ENCODE data around the gene TASP1.
"Not testable (repeated sequence)": the region's sequence is repeated elsewhere in the genome, so short reads cannot be mapped to it uniquely, and the experiment has no call there.

Gene TASP1

DNA sequence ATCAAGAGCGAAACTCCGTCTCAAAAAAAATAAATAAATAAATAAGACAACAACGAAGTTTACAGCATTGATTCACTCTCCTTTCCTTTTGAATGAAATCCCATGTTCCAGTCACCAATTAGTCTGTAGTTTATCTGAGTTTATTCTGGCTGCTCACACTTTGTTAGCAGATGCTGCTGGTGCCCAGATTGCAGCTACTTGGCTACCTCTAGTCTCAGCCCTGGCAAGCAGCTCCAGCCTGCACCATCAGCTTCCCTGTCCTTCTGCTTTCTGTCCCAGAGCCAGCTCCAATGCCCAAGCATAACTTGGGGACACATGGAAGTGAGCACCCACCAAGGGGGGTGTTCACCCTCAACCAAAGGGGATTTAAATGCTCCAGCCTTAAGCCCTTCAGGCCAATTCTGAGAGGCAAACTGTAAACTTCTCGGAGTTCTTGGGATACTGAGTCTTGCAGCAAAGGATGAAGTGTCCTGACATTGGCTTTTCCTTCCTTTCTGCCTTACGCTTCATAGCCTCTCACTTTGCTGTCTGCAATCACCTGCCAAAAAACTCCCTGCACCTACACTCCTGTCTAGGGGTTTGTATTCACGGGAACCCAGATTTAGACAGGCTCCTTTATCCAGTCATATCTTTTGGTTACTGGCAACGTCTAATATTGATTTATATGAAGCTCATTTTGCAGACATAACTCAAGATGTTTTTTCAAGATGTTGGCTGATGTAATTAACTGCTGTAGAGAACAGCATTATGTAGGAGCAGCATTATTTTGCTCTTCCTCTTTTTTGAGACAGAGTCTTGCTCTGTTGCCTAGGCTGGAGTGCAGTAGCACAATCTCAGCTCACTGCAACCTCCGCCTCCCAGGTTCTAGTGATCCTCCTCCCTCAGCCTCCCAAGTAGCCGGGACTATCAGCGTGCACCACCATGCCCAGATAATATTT lies 9.8 kb upstream of the TASP1 start:
- DNase-seq, result no peak

DNA sequence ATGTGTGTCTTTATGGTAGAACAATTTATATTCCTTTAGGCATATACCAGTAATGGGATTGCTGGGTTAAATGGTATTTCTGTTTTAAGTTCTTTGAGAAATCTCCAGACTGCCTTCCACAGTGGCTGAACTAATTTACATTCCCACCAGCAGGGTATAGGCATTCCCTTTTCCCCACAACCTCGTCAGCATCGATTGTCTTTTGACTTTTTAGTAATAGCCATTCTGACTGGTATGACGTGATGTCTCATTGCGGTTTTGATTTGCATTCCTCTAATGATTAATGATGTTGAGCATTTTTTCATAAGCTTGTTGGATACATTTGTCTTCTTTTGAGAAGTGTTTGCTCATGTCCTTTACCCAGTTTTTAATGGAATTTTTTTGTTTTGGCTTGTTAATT lies 5.3 kb upstream of the TASP1 start:
- no peak for DNase-seq

DNA sequence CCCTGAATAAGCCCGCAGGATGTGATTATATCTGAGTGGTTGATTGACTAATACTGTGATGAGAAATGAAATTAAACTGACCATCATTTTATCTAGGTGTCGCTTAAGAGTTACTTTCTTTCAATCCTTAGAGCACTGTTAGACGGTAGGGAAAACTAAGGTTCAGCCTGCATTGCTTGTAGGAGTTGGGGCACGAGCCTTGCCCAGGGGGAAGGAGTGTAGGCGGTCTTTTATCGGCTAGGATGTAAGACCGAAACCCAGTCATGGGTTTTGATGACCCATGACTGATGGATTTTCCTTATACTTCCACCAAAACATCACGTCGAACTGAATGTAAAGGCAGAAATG lies 392 bp upstream of the TASP1 start:
- no peak for DNase-seq

DNA sequence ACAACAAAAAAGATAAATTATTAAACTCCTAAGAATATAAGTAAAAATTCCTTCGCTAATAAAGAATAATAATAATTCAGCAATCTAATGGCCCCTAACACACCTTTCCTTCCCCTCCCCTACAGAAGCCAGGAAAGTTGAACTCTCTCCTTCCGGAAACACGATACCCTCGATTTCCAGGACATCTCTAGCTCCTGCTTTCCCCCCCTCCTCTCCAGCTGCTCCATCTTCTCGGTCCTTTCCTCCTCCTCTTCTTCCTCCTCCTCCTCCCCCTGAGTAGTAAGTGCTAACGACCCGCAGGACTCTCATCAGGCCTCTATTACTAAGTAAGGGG lies 603 bp downstream of the TASP1 start:
- no peak for DNase-seq

DNA sequence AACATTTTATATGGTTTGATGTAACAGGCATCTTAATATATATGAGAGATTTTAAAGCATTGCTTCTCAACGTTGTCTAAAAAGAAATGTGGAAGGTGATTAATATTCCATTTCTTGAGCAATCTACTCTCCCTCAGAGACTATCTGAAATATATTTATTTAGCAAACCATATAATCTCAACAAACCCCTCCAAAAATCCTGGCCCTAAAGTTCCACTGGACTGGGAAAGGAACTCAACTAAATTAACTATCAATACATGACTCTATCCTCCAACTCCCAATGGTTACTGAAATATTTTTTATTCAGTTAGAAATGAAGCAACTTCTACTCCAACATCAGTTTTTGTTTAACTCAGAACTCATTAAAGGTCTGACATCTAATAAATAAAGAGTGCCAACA lies 6.3 kb downstream of the TASP1 start:
- DNase-seq, result no peak

DNA sequence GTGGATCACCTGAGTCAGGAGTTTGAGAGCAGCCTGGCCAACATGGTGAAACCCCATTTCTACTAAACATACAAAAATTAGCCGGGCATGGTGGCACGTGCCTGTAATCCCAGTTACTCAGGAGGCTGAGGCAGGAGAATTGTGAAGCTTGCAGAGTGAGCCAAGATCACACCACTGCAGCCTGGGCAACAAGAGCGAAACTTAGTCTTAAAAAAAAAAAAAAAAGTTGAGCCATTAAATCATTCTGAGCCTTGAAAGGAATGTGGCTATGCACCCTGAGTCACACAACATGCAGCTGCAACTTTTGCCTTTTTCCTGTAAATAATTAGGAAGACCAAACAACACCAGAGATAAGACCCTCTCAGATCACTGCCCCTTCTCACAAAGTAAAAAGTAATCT lies 11.2 kb downstream of the TASP1 start:
- DNase-seq, result peak; percentile 64

DNA sequence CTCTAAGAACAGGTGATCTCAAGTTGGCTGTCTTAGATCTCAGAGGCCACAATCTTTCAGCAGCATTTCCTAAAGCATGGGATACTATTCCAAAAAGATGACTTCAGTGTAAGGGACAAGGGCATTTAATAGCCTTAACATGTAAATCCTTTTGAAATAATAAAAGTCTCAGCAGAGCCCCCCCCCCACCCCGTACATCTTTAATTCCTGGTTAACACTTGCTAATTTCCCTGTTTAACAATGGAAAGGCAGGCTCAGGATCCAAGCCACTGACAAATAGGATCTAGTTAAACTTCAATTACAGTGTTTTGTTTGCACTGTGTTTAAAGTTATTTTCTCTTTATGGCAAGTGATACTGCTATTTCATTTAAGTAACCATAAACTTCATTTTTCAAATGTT lies 12.0 kb downstream of the TASP1 start:
- DNase-seq, result no peak

DNA sequence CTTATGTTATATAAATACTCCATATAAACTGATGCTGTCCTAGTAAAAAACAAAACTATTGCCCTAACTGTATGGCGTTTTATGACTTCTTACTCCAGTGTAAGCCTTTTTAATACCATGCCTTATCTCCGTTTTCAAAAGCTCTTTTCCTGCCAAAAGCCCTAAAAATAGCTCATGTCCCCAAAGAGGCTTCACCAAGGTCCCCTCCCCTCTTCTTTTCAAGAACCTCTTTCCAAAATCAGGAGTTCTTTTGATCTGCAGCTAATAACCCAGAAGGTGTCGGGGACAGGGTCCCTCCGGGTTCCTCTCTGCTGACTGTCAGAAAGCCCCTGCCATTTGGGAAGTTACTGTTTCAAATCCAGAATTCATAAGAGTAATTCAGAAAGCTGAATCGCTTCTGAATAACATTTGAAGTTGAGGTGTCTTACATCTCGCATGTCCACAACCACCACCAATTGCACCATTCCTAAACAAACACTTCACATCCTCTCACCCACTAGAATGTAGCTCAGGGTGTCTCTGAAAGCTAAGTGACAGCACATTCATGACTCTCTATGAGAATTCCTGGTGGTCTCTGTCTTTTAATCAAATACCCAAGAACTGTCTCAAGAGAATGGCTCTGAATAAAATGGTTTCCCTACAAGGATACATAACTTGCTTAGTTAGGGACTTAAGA lies 13.3 kb downstream of the TASP1 start:
- DNase-seq, result no peak

DNA sequence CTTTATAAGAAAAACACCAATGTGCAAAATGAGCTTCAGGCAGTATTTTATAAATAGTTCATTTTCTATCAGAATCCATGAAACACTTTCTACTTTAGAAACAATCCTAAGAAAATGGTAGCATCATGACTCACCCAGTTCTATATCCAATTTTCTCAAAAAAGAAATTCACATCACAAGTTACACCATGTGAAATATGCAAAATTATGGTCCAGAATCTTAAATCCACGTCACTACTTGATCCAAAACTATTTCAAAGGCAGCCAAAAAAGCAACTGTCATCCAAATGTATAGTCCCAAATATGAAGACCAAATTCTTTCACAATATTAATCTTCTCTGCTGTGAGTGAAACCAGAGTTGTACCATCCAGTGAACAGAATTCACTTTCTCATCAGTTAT lies 19.3 kb downstream of the TASP1 start:
- DNase-seq, result not testable (repeated sequence)

DNA sequence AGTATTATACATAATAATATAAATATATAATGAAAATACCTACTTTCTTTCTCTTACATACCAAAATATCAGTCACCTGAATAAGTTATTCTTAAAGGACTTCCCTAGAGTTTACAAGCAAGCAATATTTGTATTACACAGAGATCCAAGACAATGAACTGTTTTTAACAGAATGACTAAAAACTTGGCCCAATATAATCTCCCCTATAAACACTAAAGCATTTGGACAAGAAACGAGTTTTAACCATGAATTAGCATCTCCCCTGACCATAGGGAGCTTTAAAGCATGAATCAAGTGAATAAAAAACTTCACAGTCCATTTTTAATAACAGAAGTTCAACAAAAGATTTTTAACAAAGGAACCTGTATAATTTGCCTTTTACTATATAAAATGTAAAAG lies 20.3 kb downstream of the TASP1 start:
- DNase-seq, result not testable (repeated sequence)

DNA sequence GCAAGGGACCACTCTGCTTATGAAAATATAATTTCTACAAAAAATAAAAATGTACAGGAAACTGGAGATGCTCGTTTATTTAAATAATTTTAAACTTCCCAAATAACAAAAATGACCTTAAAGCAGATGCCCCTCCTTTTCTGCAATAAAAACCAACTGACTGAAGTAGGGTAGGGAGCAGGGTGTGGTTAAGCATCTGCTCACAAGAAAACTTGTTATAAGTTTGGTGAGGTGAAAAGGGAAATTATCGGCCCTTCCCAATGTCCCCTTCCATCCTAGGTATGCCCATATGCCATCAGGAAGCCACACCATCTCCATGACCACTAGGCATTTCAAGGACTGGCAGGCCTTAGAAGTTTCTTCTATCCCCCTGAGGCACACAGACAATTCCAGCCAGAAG lies 21.1 kb downstream of the TASP1 start:
- DNase-seq, result not testable (repeated sequence)

DNA sequence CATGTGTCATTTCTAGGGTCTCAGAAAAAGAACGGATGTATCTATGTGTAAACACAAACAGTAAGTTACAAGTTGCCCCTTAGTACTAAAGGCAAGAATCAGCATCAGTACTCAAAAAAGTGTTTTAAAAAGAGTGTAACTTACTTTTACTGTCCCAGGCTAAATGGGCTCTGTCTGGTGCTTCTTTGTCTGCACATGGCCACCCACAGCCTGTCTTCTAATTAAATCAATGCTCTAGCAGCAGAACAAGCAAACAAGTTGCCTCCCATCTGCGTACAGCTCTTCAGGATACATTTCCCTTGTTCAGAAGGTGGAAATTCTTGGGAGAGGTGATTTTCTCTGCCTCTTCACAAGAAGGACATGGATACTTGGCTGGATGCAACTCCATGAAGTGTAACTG lies 22.0 kb downstream of the TASP1 start:
- DNase-seq, result not testable (repeated sequence)

DNA sequence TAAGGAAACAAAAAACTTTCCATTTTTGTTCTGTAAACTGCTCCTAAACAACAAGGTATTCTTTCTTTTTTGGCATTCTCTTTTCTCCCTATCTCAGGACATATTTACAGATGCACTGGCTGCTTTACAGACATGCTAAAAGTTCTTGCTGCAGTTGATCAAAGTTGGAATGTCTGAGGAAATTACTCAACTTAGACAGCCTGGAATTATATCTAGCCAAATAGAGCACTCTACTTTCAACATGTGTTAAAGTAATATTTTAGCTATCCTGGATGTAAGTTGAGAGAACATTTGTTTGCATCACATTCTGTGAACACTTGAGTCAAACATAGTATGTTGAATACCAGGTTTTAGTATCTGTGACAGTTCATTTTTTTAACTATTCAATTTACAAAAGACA lies 24.8 kb downstream of the TASP1 start:
- DNase-seq, result no peak

DNA sequence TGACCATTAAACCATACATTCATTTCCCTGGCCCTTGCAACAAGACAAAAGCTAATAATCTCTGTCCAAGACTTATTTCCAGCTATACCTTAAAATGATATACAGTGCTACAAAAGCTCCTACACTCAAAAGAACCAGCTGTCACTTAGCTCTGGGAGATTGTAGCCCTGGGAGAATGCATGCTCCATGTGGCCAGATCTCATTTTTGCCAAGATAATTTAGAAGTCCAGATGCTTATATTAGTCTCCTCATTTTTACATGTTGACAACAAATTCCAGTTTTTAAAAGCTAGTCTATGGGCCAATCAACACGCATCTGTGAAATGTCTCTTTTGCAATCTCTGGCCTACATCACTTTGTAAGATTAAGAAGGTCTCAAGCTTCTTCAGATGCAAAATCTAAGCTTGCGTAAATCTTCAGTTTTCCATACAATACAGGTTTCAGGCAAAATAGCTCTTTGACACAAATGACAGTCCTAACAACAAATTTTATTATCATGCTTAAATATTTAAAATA lies 27.1 kb downstream of the TASP1 start:
- DNase-seq, result no peak

DNA sequence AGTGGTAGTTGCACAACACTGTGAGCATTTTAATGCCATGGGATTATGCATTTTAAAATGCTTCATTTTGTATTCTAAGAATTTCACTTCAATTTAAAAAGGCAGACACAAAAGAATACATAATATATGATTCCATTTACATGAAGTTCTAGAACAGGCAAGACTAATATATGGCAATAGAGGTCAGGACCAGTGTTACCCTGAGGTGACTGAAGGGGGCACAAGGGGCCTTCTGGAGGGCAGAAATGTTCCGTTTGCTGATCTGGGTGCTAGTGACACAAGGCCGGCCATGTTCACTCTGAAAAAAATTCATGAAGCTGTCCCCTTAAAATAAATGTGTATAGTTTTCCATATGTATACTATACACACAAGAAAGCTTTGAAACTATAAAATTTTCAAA lies 28.5 kb downstream of the TASP1 start:
- DNase-seq, result peak; percentile 59

DNA sequence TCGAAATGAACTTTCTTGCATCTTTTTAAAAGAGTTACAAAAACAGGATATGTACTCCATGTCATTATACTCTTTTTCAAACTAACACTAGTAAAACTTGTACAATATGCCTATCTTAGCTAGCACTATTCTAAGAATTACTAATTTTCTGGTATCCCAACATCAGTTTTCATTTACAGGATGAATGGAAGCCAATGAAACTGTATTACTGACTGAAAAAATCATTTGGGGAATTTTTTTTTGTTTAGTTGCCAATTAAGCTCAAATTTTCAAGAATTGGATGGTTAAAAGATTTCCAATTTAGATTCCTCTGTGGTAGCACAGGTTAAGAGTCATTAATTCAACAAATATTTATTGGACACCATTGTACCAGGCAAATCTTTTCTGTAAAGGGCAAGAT lies 30.7 kb downstream of the TASP1 start:
- DNase-seq, result no peak

DNA sequence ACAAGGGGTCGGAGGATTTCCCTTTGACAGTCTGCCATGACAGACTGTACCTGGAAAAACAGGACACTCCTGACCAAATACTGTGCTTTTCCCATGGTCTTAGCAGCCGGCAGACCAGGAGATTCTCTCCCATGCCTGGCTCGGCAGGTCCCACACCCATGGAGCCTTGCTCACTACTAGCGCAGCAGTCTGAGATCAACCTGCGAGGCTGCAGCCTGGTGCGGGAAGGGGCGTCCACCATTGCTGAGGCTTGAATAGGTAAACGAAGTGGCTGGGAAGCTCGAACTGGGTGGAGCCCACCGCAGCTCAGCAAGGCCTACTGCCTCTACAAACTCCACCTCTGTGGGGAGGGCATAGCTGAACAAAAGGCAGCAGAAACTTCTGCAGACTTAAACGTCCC lies 45.3 kb downstream of the TASP1 start:
- DNase-seq, result not testable (repeated sequence)

DNA sequence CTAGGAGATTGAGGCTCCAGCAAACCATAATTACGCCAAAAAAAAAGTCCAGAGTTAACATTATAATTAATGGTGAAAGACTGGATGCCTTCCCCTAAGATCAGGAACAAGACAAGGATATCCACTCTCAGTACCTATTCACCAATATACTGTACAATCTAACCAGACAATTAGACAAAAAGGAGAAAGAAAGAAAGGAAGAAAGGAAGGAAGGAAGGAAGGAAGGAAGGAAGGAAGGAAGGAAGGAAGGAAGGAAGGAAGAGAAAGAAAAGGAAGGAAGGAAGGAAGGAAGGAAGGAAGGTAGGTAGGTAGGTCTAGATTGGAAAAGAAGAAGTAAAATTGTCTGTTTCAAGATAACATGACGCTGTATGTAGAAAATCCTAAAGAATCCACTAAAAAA lies 50.7 kb downstream of the TASP1 start:
- DNase-seq, result no peak

DNA sequence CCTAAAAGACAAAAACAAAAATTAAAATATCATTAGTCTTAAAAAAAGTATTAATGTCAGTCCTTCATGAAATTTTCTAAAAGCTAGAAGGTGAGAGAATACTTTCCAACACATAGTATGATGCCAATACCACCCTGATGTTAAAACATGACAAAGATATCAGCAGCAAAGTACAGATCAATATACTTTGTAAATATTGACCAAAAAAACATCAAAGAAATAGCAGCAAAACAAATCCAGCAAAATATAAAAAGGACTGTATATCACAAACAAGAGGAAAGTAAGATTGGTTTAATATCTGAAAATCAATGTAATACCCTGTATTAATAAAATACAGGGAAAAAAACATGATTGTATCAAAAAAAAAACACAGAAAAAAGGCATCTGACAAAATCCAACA lies 51.4 kb downstream of the TASP1 start:
- DNase-seq, result no peak

DNA sequence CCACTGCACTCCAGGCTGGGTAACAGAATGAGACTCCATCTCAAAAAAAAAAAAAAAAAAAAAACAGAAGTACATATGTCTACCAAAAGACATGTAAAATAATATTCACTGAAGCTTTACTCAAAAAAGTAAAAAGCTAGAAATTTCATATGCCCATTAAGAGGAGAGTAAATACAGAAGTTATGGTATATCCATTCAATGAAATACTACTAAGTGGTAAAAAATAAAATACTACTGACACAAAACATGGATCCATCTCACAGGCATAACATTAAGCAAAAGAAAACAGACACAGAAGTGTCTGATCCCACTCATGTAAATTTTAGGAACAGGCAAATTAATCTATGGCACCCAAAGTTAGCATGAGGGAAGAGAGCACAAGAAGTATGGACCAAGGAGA lies 52.6 kb downstream of the TASP1 start:
- no peak for DNase-seq

DNA sequence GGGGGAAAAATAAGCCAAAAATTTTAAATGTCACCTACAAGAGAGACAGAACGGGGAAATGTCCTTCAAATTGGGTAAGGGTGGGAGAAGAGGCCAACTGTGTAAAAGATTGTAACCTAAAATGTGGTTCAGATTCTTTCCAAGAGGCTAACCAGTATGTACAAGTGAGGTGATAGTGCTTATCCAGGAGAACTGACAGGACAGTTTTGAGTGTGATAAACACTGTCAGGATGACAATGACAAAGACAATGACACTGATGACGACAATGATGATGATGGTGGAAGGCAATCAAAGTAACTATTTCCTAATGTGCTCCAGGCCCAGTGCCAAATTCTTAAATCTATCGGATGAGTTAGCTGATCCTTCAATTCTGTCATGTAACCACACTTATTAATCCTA lies 57.3 kb downstream of the TASP1 start:
- DNase-seq, result no peak

DNA sequence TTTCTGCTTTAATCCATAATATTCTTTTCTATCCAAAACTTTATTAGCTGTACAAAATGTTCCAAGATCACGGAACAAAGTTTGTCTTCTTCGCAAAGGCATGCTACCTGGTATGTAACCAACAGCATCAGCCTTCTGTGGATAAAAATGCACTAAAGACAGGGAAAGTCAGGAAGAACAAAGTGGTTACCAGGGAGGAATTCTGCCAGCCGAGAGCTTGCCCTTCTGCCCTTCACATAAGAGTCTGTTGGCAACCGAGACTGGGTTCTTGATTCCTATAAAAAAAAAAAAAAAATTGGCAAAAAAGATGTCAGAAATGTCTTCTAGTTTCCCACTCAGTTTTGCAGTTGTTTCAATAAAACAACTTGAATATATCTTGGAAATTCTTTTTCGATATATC lies 58.0 kb downstream of the TASP1 start:
- no peak for DNase-seq

DNA sequence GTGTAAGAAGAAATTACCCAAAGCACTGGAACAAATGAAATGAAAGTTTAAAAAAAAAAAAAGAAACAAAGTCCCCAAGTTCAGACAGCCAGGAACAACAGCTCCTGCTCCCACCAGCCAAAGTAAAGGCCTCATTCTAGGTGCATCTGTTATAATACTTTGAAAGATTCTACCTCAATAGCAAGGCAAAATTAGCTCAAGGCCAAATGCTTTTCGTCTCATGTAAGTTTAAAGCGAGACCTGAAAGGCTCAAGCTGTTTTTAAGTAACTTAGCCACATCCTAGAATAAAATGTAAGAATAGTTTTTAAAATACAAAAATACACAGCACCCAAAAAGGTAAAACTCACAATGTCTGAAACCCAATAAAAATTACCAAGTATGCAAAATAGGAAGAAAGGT lies 64.7 kb downstream of the TASP1 start:
- no peak for DNase-seq

DNA sequence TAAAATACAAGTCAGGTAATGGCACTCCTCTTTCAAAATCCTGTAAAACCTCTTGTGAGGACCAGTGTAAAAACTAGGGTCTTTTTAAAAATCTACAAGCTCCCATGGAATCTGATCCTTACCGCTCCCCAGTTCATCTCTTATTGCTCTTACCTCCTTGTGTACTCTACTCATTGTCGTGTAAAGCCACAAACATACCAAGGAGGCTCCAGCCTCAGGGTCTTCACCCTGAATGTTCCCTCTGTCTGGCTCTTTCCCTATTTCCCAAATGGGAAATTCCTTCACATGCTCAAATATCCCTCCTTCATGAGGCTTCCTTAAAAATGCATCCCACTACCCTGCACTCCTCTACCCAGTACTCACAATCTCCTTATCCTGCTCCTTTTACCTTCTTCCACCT lies 67.1 kb downstream of the TASP1 start:
- no peak for DNase-seq

DNA sequence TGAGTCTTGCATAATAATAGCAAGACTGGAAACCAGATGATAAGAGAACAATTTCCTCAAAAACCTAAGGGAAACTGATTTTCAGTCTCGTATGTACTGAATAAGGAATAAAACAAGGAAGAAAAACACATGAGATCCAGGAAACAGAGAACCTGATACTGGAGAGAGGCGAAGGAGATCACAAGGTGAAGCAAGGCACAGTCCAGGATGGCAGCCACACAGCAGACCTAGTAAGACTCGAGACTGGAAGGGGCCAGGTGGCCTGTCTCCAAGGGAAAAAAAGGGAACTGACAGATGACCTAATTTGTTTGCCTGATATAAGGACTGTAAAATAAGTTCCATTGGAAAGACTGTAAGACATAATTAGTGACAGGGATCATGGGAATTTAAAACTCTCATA lies 71.1 kb downstream of the TASP1 start:
- no peak for DNase-seq
